Fibroblast of mammary gland (primary cell): ENCODE data around the gene SEZ6L.

ENCODE experiments used
- DNase-seq: peaks from one replicate; pipeline ENCODE4 v3.0.0-alpha.2; 2010; ENCODE audit warnings: low read depth
- H3K4me3 ChIP-seq: 2 replicates; pipeline ENCODE4 v1.5.1; 2011; ENCODE audit warnings: low read depth, mild to moderate bottlenecking, low read length, moderate library complexity; ENCODE audit not compliant: control insufficient read depth
- TF ChIP-seq, protein P1 (sequence below): conservative IDR thresholded peaks from 2 replicates; pipeline ENCODE4 v1.5.1; 2011; ENCODE audit warnings: low read depth, low read length, inconsistent platforms; ENCODE audit not compliant: control insufficient read depth, insufficient read depth

The SEZ6L gene

DNA sequence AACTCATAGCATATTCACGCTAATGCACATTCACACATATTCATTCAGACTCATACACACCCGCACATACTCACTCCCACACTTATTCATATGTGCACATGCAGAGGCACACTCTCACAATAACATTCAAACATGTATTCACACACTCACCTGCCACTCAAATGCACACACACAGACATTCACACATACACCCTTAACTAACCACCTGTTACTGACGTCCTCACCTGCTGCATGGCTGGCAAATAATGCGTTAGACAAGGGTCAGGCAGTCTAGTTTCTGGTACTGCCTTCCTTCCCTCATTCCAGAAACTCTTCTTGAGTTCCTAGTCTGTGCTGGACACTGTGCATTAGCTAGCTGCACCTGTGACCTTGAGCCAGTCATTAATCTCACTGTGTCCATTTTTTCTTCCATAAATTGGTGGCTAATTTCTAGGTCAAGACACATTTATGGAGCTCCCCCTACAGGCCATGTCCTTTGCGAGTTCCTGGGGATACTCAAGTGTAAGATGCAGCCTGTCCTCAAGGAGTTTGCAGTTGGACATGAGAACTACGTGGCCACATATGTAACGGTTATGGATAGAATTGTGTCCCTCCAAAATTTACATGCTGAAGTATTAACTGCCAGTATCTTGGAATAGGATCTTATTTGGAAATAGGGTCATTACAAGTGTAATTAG, 34.5 kb upstream of the SEZ6L start:
- no peak for DNase-seq
- TF ChIP-seq, protein P1, sequence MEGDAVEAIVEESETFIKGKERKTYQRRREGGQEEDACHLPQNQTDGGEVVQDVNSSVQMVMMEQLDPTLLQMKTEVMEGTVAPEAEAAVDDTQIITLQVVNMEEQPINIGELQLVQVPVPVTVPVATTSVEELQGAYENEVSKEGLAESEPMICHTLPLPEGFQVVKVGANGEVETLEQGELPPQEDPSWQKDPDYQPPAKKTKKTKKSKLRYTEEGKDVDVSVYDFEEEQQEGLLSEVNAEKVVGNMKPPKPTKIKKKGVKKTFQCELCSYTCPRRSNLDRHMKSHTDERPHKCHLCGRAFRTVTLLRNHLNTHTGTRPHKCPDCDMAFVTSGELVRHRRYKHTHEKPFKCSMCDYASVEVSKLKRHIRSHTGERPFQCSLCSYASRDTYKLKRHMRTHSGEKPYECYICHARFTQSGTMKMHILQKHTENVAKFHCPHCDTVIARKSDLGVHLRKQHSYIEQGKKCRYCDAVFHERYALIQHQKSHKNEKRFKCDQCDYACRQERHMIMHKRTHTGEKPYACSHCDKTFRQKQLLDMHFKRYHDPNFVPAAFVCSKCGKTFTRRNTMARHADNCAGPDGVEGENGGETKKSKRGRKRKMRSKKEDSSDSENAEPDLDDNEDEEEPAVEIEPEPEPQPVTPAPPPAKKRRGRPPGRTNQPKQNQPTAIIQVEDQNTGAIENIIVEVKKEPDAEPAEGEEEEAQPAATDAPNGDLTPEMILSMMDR = no peak
- H3K4me3 ChIP-seq = no peak overlapping the region

DNA sequence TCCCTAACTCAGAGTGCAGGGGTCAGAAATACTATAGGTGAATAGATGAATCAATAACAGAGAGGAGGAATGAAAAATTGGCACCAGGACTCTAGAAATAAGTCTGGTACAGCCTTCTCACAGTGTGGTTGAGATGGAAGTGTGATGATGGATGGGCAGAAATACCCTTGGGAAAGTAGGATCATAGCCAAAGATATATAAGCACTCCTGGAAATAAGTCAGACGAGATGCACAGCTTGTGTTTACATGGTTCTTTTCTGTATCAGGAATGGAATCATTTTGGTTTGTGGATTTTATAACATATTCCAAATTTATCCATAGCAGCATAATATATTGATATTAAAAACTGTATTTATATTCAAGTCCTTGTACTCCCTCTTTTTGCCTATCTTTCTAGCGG, 33.5 kb upstream of the SEZ6L start:
- no peak overlapping the region for H3K4me3 ChIP-seq
- DNase-seq = no peak
- TF ChIP-seq, protein P1 = no peak

DNA sequence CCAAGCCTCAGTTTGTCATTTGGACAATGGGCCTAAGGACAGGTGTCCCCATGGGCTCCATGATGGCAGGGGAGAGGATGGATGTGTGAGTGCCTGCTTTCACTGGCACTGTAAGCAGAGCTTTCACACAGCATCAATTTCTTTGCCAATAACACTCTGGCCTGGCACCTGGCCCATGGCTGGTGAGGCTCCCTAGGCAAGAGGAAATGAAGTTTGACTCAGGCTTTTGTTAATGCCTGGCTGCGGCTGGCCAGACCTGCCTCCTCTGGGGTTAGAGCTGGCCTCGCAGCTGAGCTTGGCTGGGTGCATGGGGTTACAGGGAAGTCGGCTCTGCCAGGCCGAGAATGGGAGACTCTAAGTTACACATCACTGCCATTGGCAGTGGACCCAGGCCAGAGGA, 30.0 kb upstream of the SEZ6L start:
- H3K4me3 ChIP-seq = no peak overlapping the region
- DNase-seq = no peak
- TF ChIP-seq, protein P1 = no peak

DNA sequence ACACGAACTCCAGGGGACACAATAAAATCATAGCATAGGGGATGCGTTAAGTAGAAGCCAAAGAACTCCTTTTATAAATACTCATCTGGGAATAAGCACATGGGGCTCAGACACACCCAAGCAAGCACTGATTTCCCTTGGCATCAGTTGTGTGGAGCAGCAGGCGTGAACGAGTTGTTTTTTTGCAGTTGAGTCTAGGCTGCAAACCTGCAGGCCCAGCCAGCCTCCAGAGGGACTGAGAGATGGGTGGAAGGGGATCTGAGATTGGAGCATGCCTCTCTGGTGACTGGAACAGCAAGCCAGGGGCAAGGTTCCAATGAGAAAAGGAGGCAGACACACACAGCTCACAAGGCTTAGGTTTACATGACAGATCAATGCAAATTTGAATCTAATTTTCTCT, 27.4 kb upstream of the SEZ6L start:
- TF ChIP-seq, protein P1 = no peak
- no peak overlapping the region for H3K4me3 ChIP-seq
- DNase-seq = no peak

DNA sequence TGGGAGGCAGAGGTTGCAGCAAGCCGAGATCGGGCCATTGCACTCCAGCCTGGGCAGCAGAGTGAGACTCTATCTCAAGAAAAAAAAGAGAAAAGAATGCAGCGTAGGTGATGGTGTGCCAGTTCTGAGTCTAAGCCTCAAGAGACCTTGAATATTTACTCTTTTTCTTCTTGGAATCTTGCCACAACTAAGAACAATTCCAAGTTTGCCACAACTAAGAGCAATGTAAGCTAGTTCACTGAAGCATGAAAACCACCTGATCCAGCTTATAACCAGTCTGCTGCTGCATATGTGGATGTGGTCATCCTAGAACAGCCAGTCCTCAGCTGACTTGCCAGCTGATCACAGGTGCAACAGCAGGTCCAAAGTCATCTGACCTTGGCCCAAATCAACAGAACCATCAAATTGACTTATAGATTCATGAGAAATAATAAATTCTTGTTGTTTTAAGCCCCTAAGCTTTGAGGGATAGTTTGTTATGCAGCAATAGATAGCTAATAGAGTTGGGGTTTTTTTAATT, 25.4 kb upstream of the SEZ6L start:
- no peak overlapping the region for H3K4me3 ChIP-seq
- TF ChIP-seq, protein P1 = no peak

DNA sequence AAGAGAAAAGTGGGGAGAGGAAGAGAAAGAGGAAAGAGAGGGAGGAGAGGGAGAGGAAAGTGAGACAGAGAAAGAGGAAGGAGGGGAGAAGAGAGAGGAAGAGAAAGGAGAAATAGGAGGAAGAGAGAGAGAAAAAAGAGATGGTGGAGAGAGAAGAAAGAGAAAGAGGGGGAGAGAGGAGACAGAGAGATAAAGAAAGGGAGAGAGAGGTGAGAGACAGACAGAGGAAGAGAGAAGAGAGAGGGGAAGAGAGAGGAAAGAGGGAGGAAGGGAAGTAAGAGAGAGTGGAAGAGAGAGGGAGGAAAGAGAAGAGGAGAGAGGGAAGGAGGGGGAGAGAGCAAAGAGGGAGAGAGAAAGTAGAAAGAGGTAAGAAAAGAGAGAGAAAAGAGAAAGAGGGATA, 9.4 kb upstream of the SEZ6L start:
- no peak overlapping the region for H3K4me3 ChIP-seq
- TF ChIP-seq, protein P1 = no peak
- no peak for DNase-seq

More for the DNA sequence above, 25.4 kb upstream of the SEZ6L start:
- no peak for DNase-seq
